IPS-18c (cell line): ENCODE data around the gene CASQ2.

ENCODE experiments used
- H3K4me3 ChIP-seq: 2 replicates; pipeline ENCODE4 v1.7.0; 2013; ENCODE audit warnings: low read depth, mild to moderate bottlenecking, low read length, moderate library complexity; ENCODE audit not compliant: insufficient read depth
- H3K9me3 ChIP-seq: one replicate; pipeline ENCODE4 v1.6.1; 2013; ENCODE audit warnings: mild to moderate bottlenecking, low read length, moderate library complexity; ENCODE audit not compliant: control insufficient read depth, insufficient read depth

The CASQ2 gene

GRCh38 chr1:115717541-115717940 is 51.0 kb downstream of the CASQ2 start:
- H3K9me3 ChIP-seq = no peaks in the 10 kb centered on the region
- H3K4me3 ChIP-seq = no peak overlapping the region

- no peak overlapping the region for H3K4me3 ChIP-seq
Observed at GRCh38 chr1:115714572-115715141, 53.9 kb downstream of the CASQ2 start.

GRCh38 chr1:115713906-115714305 is 54.6 kb downstream of the CASQ2 start:
- Histone ChIP-seq H3K4me3 (no peak overlapping the region), H3K9me3 (no peaks in the 10 kb centered on the region)

More at GRCh38 chr1:115714572-115715141, 53.9 kb downstream of the CASQ2 start:
- H3K9me3 ChIP-seq = no peaks in the 10 kb centered on the region

- Histone ChIP-seq H3K9me3 (no peaks in the 10 kb centered on the region), H3K4me3 (no peak overlapping the region)
Observed at GRCh38 chr1:115712911-115713609, 55.5 kb downstream of the CASQ2 start.

GRCh38 chr1:115710859-115711624 is 57.5 kb downstream of the CASQ2 start:
- no peak overlapping the region for H3K4me3 ChIP-seq

GRCh38 chr1:115706587-115707425 is 61.7 kb downstream of the CASQ2 start:
- H3K9me3 ChIP-seq = no peaks in the 10 kb centered on the region
- H3K4me3 ChIP-seq = no peak overlapping the region

More at GRCh38 chr1:115710859-115711624, 57.5 kb downstream of the CASQ2 start:
- H3K9me3 ChIP-seq = no peaks in the 10 kb centered on the region

- H3K4me3 ChIP-seq = no peak overlapping the region
Observed at GRCh38 chr1:115705963-115706362, 62.6 kb downstream of the CASQ2 start.

GRCh38 chr1:115705085-115705951 is 63.2 kb downstream of the CASQ2 start:
- H3K9me3 ChIP-seq = no peaks in the 10 kb centered on the region
- H3K4me3 ChIP-seq = no peak overlapping the region

More at GRCh38 chr1:115705963-115706362, 62.6 kb downstream of the CASQ2 start:
- no peaks in the 10 kb centered on the region for H3K9me3 ChIP-seq

- Histone ChIP-seq H3K9me3 (no peaks in the 10 kb centered on the region), H3K4me3 (no peak overlapping the region)
Observed at GRCh38 chr1:115702959-115703358, 65.6 kb downstream of the CASQ2 start.

GRCh38 chr1:115701090-115701489 is 67.4 kb downstream of the CASQ2 start:
- no peaks in the 10 kb centered on the region for H3K9me3 ChIP-seq
- H3K4me3 ChIP-seq = no peak overlapping the region

- Histone ChIP-seq H3K9me3 (no peaks in the 10 kb centered on the region), H3K4me3 (no peak overlapping the region)
Observed at GRCh38 chr1:115697619-115698018, 70.9 kb downstream of the CASQ2 start.

GRCh38 chr1:115694805-115695204 is 73.7 kb downstream of the CASQ2 start:
- H3K4me3 ChIP-seq = no peak overlapping the region
- H3K9me3 ChIP-seq = no peaks in the 10 kb centered on the region

GRCh38 chr1:115692224-115692623 is 76.3 kb downstream of the CASQ2 start:
- H3K9me3 ChIP-seq = no peaks in the 10 kb centered on the region
- no peak overlapping the region for H3K4me3 ChIP-seq

- no peak overlapping the region for H3K4me3 ChIP-seq
- no peaks in the 10 kb centered on the region for H3K9me3 ChIP-seq
Observed at GRCh38 chr1:115690972-115691371, 77.5 kb downstream of the CASQ2 start.

GRCh38 chr1:115687744-115688143 is 80.8 kb downstream of the CASQ2 start:
- Histone ChIP-seq H3K4me3 (no peak overlapping the region), H3K9me3 (no peaks in the 10 kb centered on the region)

- H3K9me3 ChIP-seq = no peaks in the 10 kb centered on the region
- no peak overlapping the region for H3K4me3 ChIP-seq
Observed at GRCh38 chr1:115685029-115685705, 83.3 kb downstream of the CASQ2 start.
